GM18907 (cell line): ENCODE measurements around the gene THAP7.

Source experiments
- ATAC-seq: cut with Tn5 transposase; IDR thresholded peaks from one replicate; pipeline ENCODE4 v1.9.1; 2021; ENCODE audit warnings: mild to moderate bottlenecking, moderate library complexity; ENCODE audit not compliant: unreplicated experiment

THAP7 gene

GRCh38 chr22:20965104-20965887 is 36.6 kb downstream of the THAP7 start:
- ATAC-seq: no peak

DNA sequence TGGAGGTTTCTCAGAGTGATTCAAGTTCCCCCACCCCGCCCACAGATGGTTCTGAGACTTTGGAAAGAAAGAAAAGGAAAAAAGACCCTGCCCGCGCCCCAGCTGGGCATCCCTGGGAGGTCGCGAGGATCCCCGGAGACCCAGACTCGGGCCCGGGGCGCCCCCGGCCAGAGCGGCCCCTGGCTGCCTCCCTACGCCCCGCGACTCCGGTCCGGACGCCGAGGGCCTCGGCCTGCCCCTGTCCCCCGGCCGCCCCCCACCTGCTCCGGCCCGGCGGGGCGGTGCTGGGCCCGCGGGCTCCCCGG is 37.2 kb downstream of the THAP7 start:
- ATAC-seq: no peak

GRCh38 chr22:20964090-20964798 is 37.7 kb downstream of the THAP7 start:
- no peak for ATAC-seq

DNA sequence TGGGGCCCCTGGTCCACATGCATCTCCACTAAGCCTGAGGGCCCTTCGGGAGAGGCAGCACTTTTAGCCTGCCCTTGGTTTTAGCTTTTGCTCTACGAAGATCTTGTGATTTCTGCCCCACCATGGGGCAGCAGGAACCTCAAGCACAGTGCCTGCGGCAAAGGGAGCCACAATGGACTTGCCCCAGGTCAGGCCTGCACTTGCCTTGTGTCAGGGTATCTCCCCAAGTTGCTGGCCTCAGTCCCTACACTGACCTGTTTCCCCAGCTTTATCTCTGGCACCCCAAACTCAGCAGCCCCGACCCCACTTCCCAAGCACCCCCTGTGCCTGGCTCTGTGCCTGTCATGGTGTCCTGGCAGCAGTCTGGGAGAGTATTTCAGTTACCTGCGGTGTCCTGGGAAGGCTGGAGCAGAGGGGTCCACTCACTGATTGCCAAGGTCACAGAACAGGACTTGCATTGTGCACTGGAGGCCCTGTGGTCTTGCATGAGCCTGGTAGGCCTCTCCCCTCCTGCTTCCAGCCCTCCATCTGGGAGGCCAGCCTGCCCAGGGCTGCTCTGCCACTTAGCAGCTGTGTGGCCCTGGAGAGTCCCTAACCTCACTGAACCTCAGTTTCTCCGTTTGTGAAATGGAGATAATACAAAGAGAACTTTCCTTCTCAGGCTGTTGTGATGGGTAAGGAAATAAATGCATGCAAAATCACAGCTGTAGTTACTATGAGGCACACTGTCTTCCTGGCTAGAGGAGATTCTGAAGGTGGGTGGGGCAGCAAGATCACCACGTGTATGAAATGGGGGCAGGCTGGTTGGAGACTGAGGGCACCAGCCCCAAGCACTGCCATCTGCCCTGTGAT is 38.5 kb downstream of the THAP7 start:
- no peak for ATAC-seq

DNA sequence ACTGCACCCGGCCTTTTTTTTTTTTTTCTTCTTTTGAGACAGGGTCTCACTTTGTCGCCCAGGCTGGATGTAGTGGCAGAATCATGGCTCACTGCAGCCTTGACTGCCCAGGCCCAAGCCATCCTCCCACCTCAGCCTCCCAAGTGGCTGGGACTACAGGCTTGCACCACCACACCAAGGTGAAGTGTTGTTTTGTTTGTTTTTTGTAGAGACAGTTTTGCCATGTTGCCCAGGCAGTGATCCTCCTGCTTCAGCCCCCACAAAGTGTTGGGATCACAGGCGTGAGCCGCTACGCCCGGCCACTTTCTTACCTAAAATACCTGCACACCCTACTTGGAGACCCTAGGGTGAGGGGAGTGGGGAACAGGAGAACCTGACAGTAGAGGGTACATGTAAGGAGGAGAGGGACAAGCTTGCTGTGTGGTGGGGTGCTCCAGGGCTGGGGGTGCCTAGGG is 39.4 kb downstream of the THAP7 start:
- no peak for ATAC-seq

DNA sequence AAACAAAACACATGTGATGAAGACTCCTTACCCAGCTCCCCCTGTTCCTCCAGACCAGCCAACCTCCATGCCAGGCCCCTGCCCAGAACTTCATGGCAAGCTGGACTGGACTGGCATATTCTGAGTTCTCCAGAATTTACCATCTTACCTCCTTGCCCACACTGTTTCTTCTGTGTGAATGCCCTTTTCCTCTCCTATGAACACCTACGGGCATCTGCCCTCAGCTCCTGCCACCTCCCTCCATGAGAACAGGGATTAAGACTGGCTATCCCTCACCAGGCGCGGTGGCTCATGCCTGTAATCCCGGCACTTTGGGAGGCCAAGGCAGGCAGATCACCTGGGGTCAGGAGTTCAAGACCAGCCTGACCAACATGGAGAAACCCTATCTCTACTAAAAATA is 41.3 kb downstream of the THAP7 start:
- no peak for ATAC-seq

DNA sequence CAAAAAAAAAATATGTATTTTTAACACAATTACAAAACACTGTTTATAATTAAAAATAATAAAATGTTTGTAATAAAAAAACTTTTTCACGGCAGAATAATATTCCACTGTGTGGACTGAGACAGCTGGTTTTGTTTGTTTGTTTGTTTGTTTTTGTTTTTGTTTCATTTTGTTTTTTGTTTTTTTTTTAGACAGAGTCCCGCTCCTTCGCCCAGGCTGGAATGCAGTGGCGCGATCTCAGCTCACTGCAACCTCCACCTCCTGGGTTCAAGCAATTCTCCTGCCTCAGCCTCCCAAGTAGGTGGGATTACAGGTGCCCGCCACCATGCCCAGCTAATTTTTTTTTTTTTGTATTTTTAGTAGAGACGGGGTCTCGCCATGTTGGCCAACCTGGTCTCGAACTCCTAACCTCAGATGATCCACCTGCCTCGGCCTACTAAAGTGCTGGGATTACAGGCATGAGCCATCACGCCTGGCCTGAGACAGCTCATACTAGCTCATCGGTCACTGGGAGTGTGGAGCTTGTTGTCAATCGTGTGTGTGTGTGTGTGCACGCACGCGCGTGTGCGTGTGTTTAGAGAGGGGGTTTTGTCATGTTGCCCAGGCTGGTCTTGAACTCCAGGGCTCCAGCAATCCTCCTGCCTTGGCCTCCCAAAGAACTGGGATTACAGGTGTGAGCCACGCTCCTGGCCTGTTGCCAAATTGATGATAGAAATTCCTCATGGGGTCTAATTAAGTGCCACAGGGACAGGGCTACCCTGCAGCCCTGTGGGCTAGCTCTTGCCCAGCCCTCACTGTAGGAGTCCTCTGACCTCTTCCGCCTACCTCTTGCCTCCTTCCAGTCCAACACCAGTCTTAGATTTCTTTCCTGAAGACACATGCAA is 42.1 kb downstream of the THAP7 start:
- ATAC-seq: no peak

- ATAC-seq: no peak
Observed at GRCh38 chr22:20957683-20958431, 44.1 kb downstream of the THAP7 start.

DNA sequence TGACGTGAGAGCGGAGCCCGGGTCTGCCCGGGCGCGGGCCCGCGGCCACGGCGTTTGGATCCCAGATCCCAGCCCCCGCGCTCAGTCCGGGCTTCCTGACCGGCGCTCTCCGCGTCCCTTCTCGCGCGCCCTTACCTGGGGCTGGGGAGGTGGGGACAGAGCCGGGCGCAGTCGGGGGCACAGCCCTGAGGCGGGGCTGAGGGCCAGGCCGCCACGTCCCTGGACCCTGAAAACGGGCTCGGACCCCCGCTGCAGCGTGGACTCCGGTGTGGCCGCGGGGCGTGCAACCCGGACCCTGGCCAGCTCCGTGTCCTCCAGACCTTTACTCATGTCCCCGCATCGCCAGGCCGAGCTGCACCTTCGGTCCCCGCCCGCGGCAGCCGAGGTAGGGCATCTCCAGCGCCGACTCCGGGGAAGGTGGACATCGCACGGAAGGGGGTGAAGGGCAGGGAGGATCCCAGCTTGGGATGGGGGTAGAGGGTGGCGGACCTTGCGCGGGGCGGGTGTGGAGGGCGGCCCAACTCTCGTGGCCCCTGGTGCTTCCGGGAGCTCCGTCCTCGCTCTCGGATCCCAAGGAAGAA is 44.7 kb downstream of the THAP7 start:
- no peak for ATAC-seq

GRCh38 chr22:20956258-20957101 is 45.4 kb downstream of the THAP7 start:
- ATAC-seq: no peak

- no peak for ATAC-seq
Observed at GRCh38 chr22:20955548-20955947, 46.4 kb downstream of the THAP7 start.

- no peak for ATAC-seq
Observed at GRCh38 chr22:20953668-20954500, 48.0 kb downstream of the THAP7 start.

DNA sequence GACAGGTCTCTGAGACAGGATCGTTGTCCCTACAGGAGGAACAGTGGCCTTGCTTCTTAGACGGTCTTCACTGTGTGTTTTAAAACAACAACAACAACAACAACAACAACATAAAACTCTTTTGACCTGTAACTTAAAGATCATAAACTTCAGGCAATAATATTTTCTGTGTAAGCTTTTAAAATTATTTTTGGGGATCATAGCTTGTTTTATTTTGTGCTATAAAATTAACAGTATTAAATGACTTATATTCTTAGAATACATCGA is 48.6 kb downstream of the THAP7 start:
- ATAC-seq: no peak

DNA sequence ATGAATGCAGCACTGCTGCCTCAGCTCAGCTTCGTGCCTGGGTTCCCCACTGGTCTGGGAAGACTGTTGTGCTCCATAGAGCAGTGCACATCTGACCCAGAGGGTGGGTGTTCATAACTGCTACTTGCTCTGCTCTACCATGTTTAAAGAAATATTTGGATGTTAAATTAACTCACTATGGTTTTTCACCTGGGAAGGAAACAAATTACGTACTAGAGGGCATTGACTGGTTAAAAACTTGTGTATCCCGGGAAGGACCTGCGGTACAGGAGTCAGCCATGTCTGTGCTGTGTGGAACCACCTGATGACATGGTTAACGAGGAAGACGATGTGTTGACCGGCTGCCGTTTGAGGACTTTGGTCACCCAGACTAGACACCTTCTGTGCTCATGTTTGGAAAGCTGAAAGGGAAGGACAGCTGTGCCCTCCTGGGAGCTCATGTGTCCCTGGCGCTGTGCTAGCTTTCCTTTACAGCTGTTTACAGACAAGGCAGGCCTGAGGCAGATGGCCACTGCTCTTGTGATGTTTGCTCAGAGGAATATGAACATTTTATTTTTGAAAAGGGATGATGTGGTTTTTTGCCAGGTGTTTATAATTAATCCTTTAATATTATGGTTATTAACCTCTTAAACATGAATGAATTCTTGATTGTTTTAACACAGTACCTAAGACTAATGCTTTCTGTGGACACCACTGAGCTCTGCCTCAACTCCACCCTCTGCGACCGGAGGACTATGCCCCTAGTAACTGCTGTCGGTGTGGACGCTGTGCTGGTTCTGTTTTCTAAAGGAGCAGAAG is 49.2 kb downstream of the THAP7 start:
- ATAC-seq: no peak

GRCh38 chr22:20951932-20952380 is 50.0 kb downstream of the THAP7 start:
- no peak for ATAC-seq

DNA sequence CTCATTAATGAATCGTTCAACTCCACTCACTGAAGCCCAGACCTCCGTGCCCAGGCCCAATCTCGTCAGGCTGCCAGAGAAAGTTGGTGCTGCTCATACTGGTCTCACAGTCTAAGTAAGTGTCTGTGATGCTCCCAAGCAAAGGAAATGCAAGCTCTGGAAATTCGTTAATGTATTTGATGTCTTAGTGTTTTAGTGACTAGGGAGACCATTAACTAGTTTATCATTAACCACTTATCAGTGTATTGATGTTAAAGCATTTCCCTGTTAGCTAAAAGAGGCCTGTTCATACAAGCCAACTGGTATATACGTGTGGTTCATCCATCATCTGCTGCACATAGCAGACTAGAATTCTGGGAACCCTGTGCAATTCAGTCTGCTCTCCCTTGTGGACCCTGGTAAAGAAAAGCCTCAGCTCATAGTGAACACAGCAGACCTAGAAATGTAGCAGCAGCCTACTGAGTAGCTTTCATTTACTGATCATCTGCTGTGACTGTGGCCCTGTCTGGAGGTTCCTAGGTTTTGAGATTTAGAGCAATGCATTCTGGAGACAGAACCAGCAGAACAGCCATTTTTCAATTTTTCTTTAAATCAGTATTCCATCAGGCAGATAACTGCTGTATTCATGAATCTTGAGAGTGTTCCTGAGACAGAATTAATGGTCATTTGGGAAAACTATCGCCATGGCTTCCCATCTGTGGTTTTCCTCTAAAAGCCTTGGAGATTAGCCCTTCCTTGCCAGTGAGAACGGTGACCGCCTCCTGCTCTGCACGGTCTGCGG is 50.6 kb downstream of the THAP7 start:
- no peak for ATAC-seq
